HEK293T (cell line): ENCODE data around the gene SSX5.
"Not testable (repeated sequence)": the region's sequence is repeated elsewhere in the genome, so short reads cannot be mapped to it uniquely, and the experiment has no call there.

ENCODE experiments used
- ELF4 ChIP-seq: fragments of 450-650 bp; IDR thresholded peaks from 2 replicates; pipeline ENCODE4 v1.6.1; 2017; ENCODE audit warnings: antibody characterized with exemption
- FOXK2 ChIP-seq: fragments of 450-650 bp; IDR thresholded peaks from 2 replicates; pipeline ENCODE4 v1.6.1; 2016; ENCODE audit warnings: mild to moderate bottlenecking
- FOXM1 ChIP-seq: fragments of 450-650 bp; IDR thresholded peaks from 2 replicates; pipeline ENCODE4 v1.6.1; 2017; ENCODE audit warnings: mild to moderate bottlenecking, borderline replicate concordance
- PKNOX1 ChIP-seq: fragments of 450-650 bp; IDR thresholded peaks from 2 replicates; pipeline ENCODE4 v1.6.1; 2016
- ZNF384 ChIP-seq: fragments of 450-650 bp; IDR thresholded peaks from 2 replicates; pipeline ENCODE4 v1.6.1; 2016

GRCh38 chrX:48224196-48224595 is 27.6 kb upstream of the SSX5 start:
- TF ChIP-seq FOXM1, PKNOX1, FOXK2, ZNF384, ELF4: not testable (repeated sequence)
